A673 (cell line): ENCODE data around the gene TNFSF4.

Experiments used
- CTCF ChIP-seq: fragments of 300-800, 200-600 bp; sonication (generic); conservative IDR thresholded peaks from 2 replicates; pipeline ENCODE4 v1.5.1; 2017; ENCODE audit warnings: low read depth, mild to moderate bottlenecking, antibody characterized with exemption, low read length, moderate library complexity, mixed read lengths
- EZH2 ChIP-seq: fragments of 200-600 bp; sonication (generic); IDR thresholded peaks from 2 replicates; pipeline ENCODE4 v1.6.1; 2017; ENCODE audit warnings: borderline replicate concordance, low read depth, mild to moderate bottlenecking, mixed read lengths, antibody characterized with exemption, low read length; ENCODE audit not compliant: poor library complexity, severe bottlenecking

DNA sequence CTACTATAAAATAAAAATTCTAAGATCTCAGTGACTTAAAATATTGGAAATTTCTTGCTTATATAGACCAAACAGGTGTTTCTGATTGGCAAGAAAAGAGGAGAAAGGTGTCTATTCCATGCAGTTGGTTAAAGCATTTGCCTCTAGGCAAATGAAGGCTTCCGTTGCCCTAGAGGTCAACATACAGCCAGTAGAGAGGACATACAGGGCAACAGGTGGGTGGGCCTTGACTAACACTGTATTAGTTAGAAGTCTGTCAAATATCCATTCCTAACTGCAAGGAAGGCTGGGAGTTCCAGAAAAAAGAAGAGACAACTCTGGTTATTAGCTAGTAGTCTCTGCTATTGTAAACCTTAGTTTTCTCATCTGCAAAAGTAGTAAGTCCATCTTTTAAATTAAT lies 43.0 kb downstream of the TNFSF4 start:
- TF ChIP-seq CTCF: no peak
- no peak for TF ChIP-seq EZH2
